Spleen (tissue), 11 donors: Measurements from ENCODE around the gene TSC22D1. TPM values are rescaled to one million over a fixed set of nuclear protein-coding genes. Genes with fewer than 3 reads are reported as not detected.

ENCODE experiments used
- DNase-seq: peaks from one replicate; pipeline ENCODE4 v3.0.0-alpha.2; 2020
- H3K27ac ChIP-seq, 8 donors: fragments of 200-600 bp; sonication (generic) in 7 of 8; 1 replicate in 4 of 8; 2 replicates in 4 of 8; pipeline versions ENCODE4 v1.5.0 to v1.8.0; 2016 to 2021; ENCODE audit warnings: inconsistent platforms in 4 of 8, mild to moderate bottlenecking in 4 of 8, moderate library complexity in 1 of 8
- H3K27me3 ChIP-seq, 7 donors: fragments of 200-600 bp; sonication (generic) in 6 of 7; replicated peaks in 1 of 7; 1 replicate in 4 of 7; 2 replicates in 3 of 7; pipeline versions ENCODE4 v1.5.0 to v1.8.0; 2016 to 2021; ENCODE audit warnings: inconsistent platforms in 3 of 7, mild to moderate bottlenecking in 1 of 7
- H3K36me3 ChIP-seq, 6 donors: fragments of 200-600 bp; sonication (generic) in 5 of 6; 1 replicate in 4 of 6; 2 replicates in 2 of 6; pipeline versions ENCODE4 v1.5.0 to v1.8.0; 2016 to 2021; ENCODE audit warnings: inconsistent platforms in 2 of 6
- H3K4me1 ChIP-seq, 6 donors: fragments of 200-600 bp; sonication (generic) in 5 of 6; 1 replicate in 3 of 6; 2 replicates in 3 of 6; pipeline versions ENCODE4 v1.5.0 to v1.8.0; 2016 to 2021; ENCODE audit warnings: inconsistent platforms in 3 of 6
- H3K4me3 ChIP-seq, 8 donors: fragments of 200-600 bp; sonication (generic) in 7 of 8; 1 replicate in 4 of 8; 2 replicates in 4 of 8; pipeline versions ENCODE4 v1.5.0 to v1.8.0; 2016 to 2021; ENCODE audit warnings: inconsistent platforms in 4 of 8, mild to moderate bottlenecking in 4 of 8, moderate library complexity in 2 of 8
- H3K9me3 ChIP-seq, 8 donors: fragments of 200-600 bp; sonication (generic) in 7 of 8; 1 replicate in 4 of 8; 2 replicates in 4 of 8; pipeline versions ENCODE4 v1.5.0 to v1.8.0; 2016 to 2021; ENCODE audit warnings: inconsistent platforms in 4 of 8
- CTCF ChIP-seq, 11 experiments: fragments of 200-600 bp in 7 of 11; fragments of 450-650 bp in 4 of 11; sonication (generic) in 4 of 11; IDR thresholded peaks in 8 of 11; conservative IDR thresholded peaks in 3 of 11; 1 replicate in 7 of 11; 2 replicates in 4 of 11; pipeline versions ENCODE4 v1.4.0 to v1.8.0; 2016 to 2021; ENCODE audit warnings: antibody characterized with exemption in 11 of 11, inconsistent platforms in 4 of 11, mild to moderate bottlenecking in 1 of 11
- POLR2A ChIP-seq, 3 donors: fragments of 450-650 bp; IDR thresholded peaks; one replicate each; pipeline ENCODE4 v1.5.1; 2017; ENCODE audit warnings: antibody characterized with exemption in 3 of 3, mild to moderate bottlenecking in 1 of 3
- POLR2AphosphoS5 ChIP-seq, 3 donors: sonication (generic); formaldehyde crosslinking; IDR thresholded peaks; one replicate each; pipeline ENCODE4 v1.5.1; 2017; ENCODE audit warnings: antibody characterized with exemption in 3 of 3
- WGBS, 5 donors: extraction: QIAGEN DNeasy Blood & Tissue Kit in 3 of 5; methylation state at CpG; one replicate each; pipeline versions ENCODE4 v1.1.5 to v1.1.7; 2013 to 2018; 5-methylcytosine and 5-hydroxymethylcytosine counted together
- intact Hi-C: fragments of 100-400 bp; cut with DNase I; formaldehyde crosslinking; loops from one replicate; pipeline ENCODE4 v1.15.0; 2023; ENCODE audit warnings: low total_unique reads
- polyA plus RNA-seq, 3 donors: library from polyadenylated mRNA; stranded (reverse); fragments of 200-250 nt; gene quantifications; one replicate each; pipeline ENCODE4 v1.2.1, GENCODE V29; 2013
- total RNA-seq, 7 donors: library from RNA; depleted of rRNA in 3 of 7; stranded (reverse); fragments of >200 nt in 3 of 7; fragmentation: NEBNext Ultra II Directional in 4 of 7; extraction: Animal tissue kit (Norgen Biotek cat#: 25700) in 4 of 7; gene quantifications; one replicate each; pipeline versions ENCODE4 v1.1.0 to v1.2.1, GENCODE V29; 2016 to 2021
- donor health status: healthy with polysubstance abuse.
- donor health status: DM: no; HTN: no; CAD: no; lungs with moderate emphysema.
- donor health status: DM: no; HTN: no; CAD: no.
- donor health status: Bipolar disorder and iron deficiency.
- donor health status: healthy.
- donor health status: DM: no; HTN: no; CAD: no.
- donor health status: DM: yes; HTN: yes; CAD: no.

Gene TSC22D1
- total and polyA plus RNA-seq, 10 donors, result 14.3 to 66.3 (median 42.6) TPM

GRCh38 chr13:44487989-44488388, 88.1 kb downstream of the TSC22D1 start:
- no peaks in the 10 kb centered on the region for H3K36me3 ChIP-seq
- no peak overlapping the region for H3K4me3 ChIP-seq
- H3K4me1 ChIP-seq, result peaks cover 9 to 26% (median 18%) of the 10 kb centered on the region in 6 donors
- DNase-seq, result no peak
- H3K27ac ChIP-seq, result no peak overlapping the region
- H3K27me3 ChIP-seq, result no peaks in the 10 kb centered on the region
- TF ChIP-seq POLR2A (IDR thresholded peaks at IDR 0.05) (no peak), CTCF (IDR thresholded peaks at IDR 0.05 in 8 of 11, conservative IDR thresholded peaks at IDR 0.05 in 3 of 11) (no peak), POLR2AphosphoS5 (IDR thresholded peaks at IDR 0.05) (no peak)
- no peaks in the 10 kb centered on the region for H3K9me3 ChIP-seq
- intact Hi-C loops, result loop anchor here (10.0 kb wide), 1 partner anchor 87 kb away; the partner anchor contains the start of gene TSC22D1
- WGBS, 5 donors, result 71 to 92% (median 79%) methylated on average over 1 of the region's 1 CpG

- Histone ChIP-seq H3K4me3 (peak overlapping the region in 3 of 8 donors; percentile 16 to 55 (median 16)), H3K36me3 (no peaks in the 10 kb centered on the region), H3K27me3 (no peaks in the 10 kb centered on the region), H3K27ac (peak overlapping the region in 7 of 8 donors; percentile 5 to 61 (median 27)), H3K4me1 (peaks cover 9 to 26% (median 18%) of the 10 kb centered on the region in 6 donors), H3K9me3 (no peaks in the 10 kb centered on the region)
- 35 to 50% (median 41%) methylated on average over 4 of the region's 4 CpGs for WGBS, 5 donors
- TF ChIP-seq CTCF (IDR thresholded peaks at IDR 0.05 in 8 of 11, conservative IDR thresholded peaks at IDR 0.05 in 3 of 11) (no peak), POLR2AphosphoS5 (IDR thresholded peaks at IDR 0.05) (no peak), POLR2A (IDR thresholded peaks at IDR 0.05) (no peak)
- DNase-seq, result no peak
- intact Hi-C loops, result loop anchor here (5.0 to 10.0 kb wide), 2 partner anchors 90 to 483 kb away; partner anchors contain the start of gene TSC22D1
Measured at GRCh38 chr13:44484562-44485138, 91.5 kb downstream of the TSC22D1 start.

GRCh38 chr13:44474122-44474910, 101.8 kb downstream of the TSC22D1 start:
- H3K27me3 ChIP-seq, result no peaks in the 10 kb centered on the region
- H3K9me3 ChIP-seq, result no peaks in the 10 kb centered on the region
- intact Hi-C loops, result no loop called here
- DNase-seq, result no peak
- no peaks in the 10 kb centered on the region for H3K36me3 ChIP-seq
- H3K27ac ChIP-seq, result no peak overlapping the region
- WGBS, 5 donors, result 71 to 84% (median 73%) methylated on average over 4 of the region's 4 CpGs
- H3K4me1 ChIP-seq, result no peaks in the 10 kb centered on the region
- TF ChIP-seq CTCF (IDR thresholded peaks at IDR 0.05 in 8 of 11, conservative IDR thresholded peaks at IDR 0.05 in 3 of 11), result no peak
- no peak for TF ChIP-seq POLR2AphosphoS5 (IDR thresholded peaks at IDR 0.05)
- TF ChIP-seq POLR2A (IDR thresholded peaks at IDR 0.05), result no peak
- H3K4me3 ChIP-seq, result no peak overlapping the region

- Histone ChIP-seq H3K4me3 (no peak overlapping the region), H3K36me3 (no peaks in the 10 kb centered on the region), H3K27ac (no peak overlapping the region), H3K9me3 (no peaks in the 10 kb centered on the region), H3K27me3 (no peaks in the 10 kb centered on the region), H3K4me1 (no peaks in the 10 kb centered on the region)
- WGBS, 5 donors, result 71 to 100% (median 90%) methylated on average over 1 of the region's 1 CpG
- no peak for TF ChIP-seq POLR2AphosphoS5 (IDR thresholded peaks at IDR 0.05)
- no peak for DNase-seq
- intact Hi-C loops, result no loop called here
Measured at GRCh38 chr13:44471686-44472085, 104.4 kb downstream of the TSC22D1 start.
